HS-5 (cell line): ENCODE data around the gene PCDHA1.
A peak's percentile ranks its signal among the peaks of the same experiment; 100 is the strongest.

Source experiments
- DNase-seq: peaks from one replicate; pipeline ENCODE4 v3.0.0-alpha.2; 2012; ENCODE audit warnings: low read depth

PCDHA1 gene

GRCh38 chr5:140988608-140989007 lies 202.7 kb downstream of the PCDHA1 start:
- no peak for DNase-seq

- DNase-seq: no peak
These were observed 203.5 kb downstream of the PCDHA1 start for GRCh38 chr5:140989254-140990020.

GRCh38 chr5:140992828-140993227 lies 206.9 kb downstream of the PCDHA1 start:
- DNase-seq: no peak

- no peak for DNase-seq
These were observed 210.1 kb downstream of the PCDHA1 start for GRCh38 chr5:140996060-140996459.

GRCh38 chr5:140998921-140999410 lies 213.0 kb downstream of the PCDHA1 start:
- no peak for DNase-seq

- DNase-seq: no peak
These were observed 215.5 kb downstream of the PCDHA1 start for GRCh38 chr5:141001446-141001843.

- no peak for DNase-seq
These were observed 216.1 kb downstream of the PCDHA1 start for GRCh38 chr5:141001844-141002604.

- no peak for DNase-seq
These were observed 216.6 kb downstream of the PCDHA1 start for GRCh38 chr5:141002605-141002965.

- no peak for DNase-seq
These were observed 217.1 kb downstream of the PCDHA1 start for GRCh38 chr5:141003031-141003430.

- DNase-seq: peak; percentile 51
These were observed 218.1 kb downstream of the PCDHA1 start for GRCh38 chr5:141003791-141004611.

- no peak for DNase-seq
These were observed 221.9 kb downstream of the PCDHA1 start for GRCh38 chr5:141007791-141008190.

- DNase-seq: no peak
These were observed 224.3 kb downstream of the PCDHA1 start for GRCh38 chr5:141010047-141010793.

- DNase-seq: no peak
These were observed 232.0 kb downstream of the PCDHA1 start for GRCh38 chr5:141017943-141018342.

GRCh38 chr5:141022384-141022783 lies 236.4 kb downstream of the PCDHA1 start:
- DNase-seq: no peak

- no peak for DNase-seq
These were observed 245.1 kb downstream of the PCDHA1 start for GRCh38 chr5:141031006-141031405.

GRCh38 chr5:141032626-141033025 lies 246.7 kb downstream of the PCDHA1 start:
- DNase-seq: no peak

- DNase-seq: no peak
These were observed 253.1 kb downstream of the PCDHA1 start for GRCh38 chr5:141039061-141039460.

- DNase-seq: no peak
These were observed 253.6 kb downstream of the PCDHA1 start for GRCh38 chr5:141039517-141039916.

- DNase-seq: peak; percentile 36
These were observed 254.3 kb downstream of the PCDHA1 start for GRCh38 chr5:141040093-141040770.

GRCh38 chr5:141040771-141041426 lies 255.0 kb downstream of the PCDHA1 start:
- DNase-seq: peak; percentile 91

GRCh38 chr5:141041427-141041785 lies 255.5 kb downstream of the PCDHA1 start:
- no peak for DNase-seq
